Activated naive CD8-positive, alpha-beta T cell (primary cell): ENCODE measurements around the gene PCA3.

Source experiments
- H3K27ac Mint-ChIP-seq: one replicate; pipeline ENCODE4 v1.8.0; 2021; ENCODE audit warnings: mixed read lengths
- H3K27me3 Mint-ChIP-seq: one replicate; pipeline ENCODE4 v1.8.0; 2021; ENCODE audit warnings: mixed read lengths
- H3K36me3 Mint-ChIP-seq: one replicate; pipeline ENCODE4 v1.8.0; 2021; ENCODE audit warnings: mixed read lengths
- H3K4me1 Mint-ChIP-seq: one replicate; pipeline ENCODE4 v1.8.0; 2021; ENCODE audit warnings: low read depth, mixed read lengths
- H3K4me3 Mint-ChIP-seq: one replicate; pipeline ENCODE4 v1.8.0; 2021; ENCODE audit warnings: mild to moderate bottlenecking, mixed read lengths
- H3K9me3 Mint-ChIP-seq: one replicate; pipeline ENCODE4 v1.8.0; 2021; ENCODE audit warnings: low read depth, mixed read lengths

The PCA3 gene

GRCh38 chr9:76764138-76764537 lies at the start of gene PCA3:
Gene PCA3 (plus strand): TSS chr9:76764438.
- Mint-ChIP-seq H3K4me3 (no peak within 1 kb of the TSS), H3K9me3 (no peaks in the 10 kb centered on the region), H3K27ac (no peak within 1 kb of the TSS), H3K27me3 (peaks cover 7% of the 10 kb centered on the region), H3K4me1 (no peaks in the 10 kb centered on the region), H3K36me3 (no peaks in the 10 kb centered on the region)

GRCh38 chr9:76716085-76716672 lies 48.1 kb upstream of the PCA3 start:
- no peak overlapping the region for H3K27ac Mint-ChIP-seq
- H3K27me3 Mint-ChIP-seq = peaks cover 8% of the 10 kb centered on the region
- H3K36me3 Mint-ChIP-seq = no peaks in the 10 kb centered on the region
- no peaks in the 10 kb centered on the region for H3K9me3 Mint-ChIP-seq
- H3K4me3 Mint-ChIP-seq = no peak overlapping the region
- no peaks in the 10 kb centered on the region for H3K4me1 Mint-ChIP-seq

GRCh38 chr9:76717176-76717575 lies 47.1 kb upstream of the PCA3 start:
- H3K36me3 Mint-ChIP-seq = no peaks in the 10 kb centered on the region
- no peak overlapping the region for H3K27ac Mint-ChIP-seq

DNA sequence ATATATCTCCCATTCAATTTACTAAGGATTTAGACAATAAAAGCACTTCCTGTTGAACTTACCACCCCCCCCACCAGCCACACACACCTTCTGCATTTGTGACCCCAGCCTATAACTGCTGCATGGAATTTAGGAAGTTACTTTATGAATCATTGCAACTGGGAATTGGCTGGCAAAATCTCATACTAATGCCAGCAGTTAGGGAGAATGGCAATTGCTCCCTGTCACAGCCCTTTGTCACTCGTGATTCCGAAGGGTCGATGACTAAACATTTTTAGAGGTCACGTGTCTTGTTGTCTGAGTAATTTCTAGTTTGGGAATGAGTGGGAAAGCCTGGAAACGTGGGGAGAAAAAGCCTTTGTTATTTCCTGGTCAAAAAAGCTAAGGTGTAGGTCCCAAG lies 46.6 kb upstream of the PCA3 start:
- Mint-ChIP-seq H3K36me3 (no peaks in the 10 kb centered on the region), H3K27me3 (peaks cover 6% of the 10 kb centered on the region), H3K9me3 (no peaks in the 10 kb centered on the region), H3K27ac (no peak overlapping the region), H3K4me3 (no peak overlapping the region), H3K4me1 (no peaks in the 10 kb centered on the region)

More at GRCh38 chr9:76717176-76717575, 47.1 kb upstream of the PCA3 start:
- peaks cover 8% of the 10 kb centered on the region for H3K27me3 Mint-ChIP-seq
- H3K4me1 Mint-ChIP-seq = no peaks in the 10 kb centered on the region
- H3K9me3 Mint-ChIP-seq = no peaks in the 10 kb centered on the region
- H3K4me3 Mint-ChIP-seq = no peak overlapping the region

GRCh38 chr9:76718166-76718565 lies 46.1 kb upstream of the PCA3 start:
- Mint-ChIP-seq H3K36me3 (no peaks in the 10 kb centered on the region), H3K9me3 (no peaks in the 10 kb centered on the region), H3K4me3 (no peak overlapping the region), H3K27me3 (peaks cover 6% of the 10 kb centered on the region), H3K4me1 (no peaks in the 10 kb centered on the region), H3K27ac (no peak overlapping the region)

DNA sequence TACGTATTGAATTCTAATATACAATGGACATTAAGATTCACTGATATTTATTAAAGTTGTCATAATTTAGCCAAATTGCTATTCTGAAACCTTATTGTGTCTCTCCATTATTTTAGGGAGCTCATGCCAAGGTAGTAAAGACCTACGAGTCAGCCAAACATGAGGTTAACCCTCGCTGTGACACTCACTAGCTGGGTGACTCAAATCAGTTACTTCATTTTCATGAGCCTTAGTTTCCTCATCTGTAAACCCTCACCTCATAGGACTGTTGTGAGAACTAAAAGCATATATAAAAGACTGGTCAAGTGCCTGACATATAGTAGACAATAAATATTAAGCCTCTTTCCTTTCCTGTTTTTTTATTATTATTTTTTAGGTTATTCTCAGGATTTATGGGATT lies 44.0 kb upstream of the PCA3 start:
- no peaks in the 10 kb centered on the region for H3K4me1 Mint-ChIP-seq
- H3K27ac Mint-ChIP-seq = no peak overlapping the region
- no peaks in the 10 kb centered on the region for H3K9me3 Mint-ChIP-seq
- H3K4me3 Mint-ChIP-seq = no peak overlapping the region
- H3K27me3 Mint-ChIP-seq = peaks cover 7% of the 10 kb centered on the region
- no peaks in the 10 kb centered on the region for H3K36me3 Mint-ChIP-seq

- Mint-ChIP-seq H3K36me3 (no peaks in the 10 kb centered on the region), H3K4me3 (no peak overlapping the region), H3K27me3 (peaks cover 3% of the 10 kb centered on the region), H3K9me3 (no peaks in the 10 kb centered on the region), H3K4me1 (no peaks in the 10 kb centered on the region), H3K27ac (no peak overlapping the region)
These were observed 39.2 kb upstream of the PCA3 start for GRCh38 chr9:76725011-76725546.

- Mint-ChIP-seq H3K27me3 (peaks cover 3% of the 10 kb centered on the region), H3K36me3 (no peaks in the 10 kb centered on the region), H3K27ac (no peak overlapping the region), H3K4me1 (no peaks in the 10 kb centered on the region), H3K4me3 (no peak overlapping the region), H3K9me3 (no peaks in the 10 kb centered on the region)
These were observed 38.4 kb upstream of the PCA3 start for GRCh38 chr9:76725885-76726284.

GRCh38 chr9:76729116-76729515 lies 35.1 kb upstream of the PCA3 start:
- Mint-ChIP-seq H3K9me3 (no peaks in the 10 kb centered on the region), H3K4me1 (no peaks in the 10 kb centered on the region), H3K36me3 (no peaks in the 10 kb centered on the region), H3K4me3 (no peak overlapping the region), H3K27me3 (peaks cover 2% of the 10 kb centered on the region), H3K27ac (no peak overlapping the region)

GRCh38 chr9:76729980-76730737 lies 34.1 kb upstream of the PCA3 start:
- no peak overlapping the region for H3K27ac Mint-ChIP-seq
- no peaks in the 10 kb centered on the region for H3K36me3 Mint-ChIP-seq
- H3K9me3 Mint-ChIP-seq = no peaks in the 10 kb centered on the region
- no peaks in the 10 kb centered on the region for H3K27me3 Mint-ChIP-seq
- H3K4me3 Mint-ChIP-seq = no peak overlapping the region
- no peaks in the 10 kb centered on the region for H3K4me1 Mint-ChIP-seq

DNA sequence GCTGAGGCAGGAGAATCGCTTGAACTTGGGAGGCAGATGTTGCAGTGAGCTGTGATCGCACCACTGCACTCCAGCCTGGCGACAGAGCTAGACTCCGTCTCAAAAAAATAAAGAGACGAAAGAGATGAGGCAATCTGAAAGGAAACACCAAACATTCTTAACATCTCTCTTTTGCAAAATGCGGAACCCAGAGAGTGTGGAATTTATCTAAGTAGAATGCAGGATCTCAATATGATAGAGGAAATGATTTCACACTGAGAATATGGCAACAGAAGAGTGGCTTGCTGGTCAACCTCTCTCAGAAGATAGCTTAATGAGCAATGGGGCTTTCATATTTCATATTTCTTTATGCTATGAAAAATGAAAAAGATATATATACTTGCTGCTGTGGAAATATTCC lies 33.4 kb upstream of the PCA3 start:
- Mint-ChIP-seq H3K4me1 (no peaks in the 10 kb centered on the region), H3K9me3 (no peaks in the 10 kb centered on the region), H3K4me3 (no peak overlapping the region), H3K27ac (no peak overlapping the region), H3K27me3 (no peaks in the 10 kb centered on the region), H3K36me3 (no peaks in the 10 kb centered on the region)

DNA sequence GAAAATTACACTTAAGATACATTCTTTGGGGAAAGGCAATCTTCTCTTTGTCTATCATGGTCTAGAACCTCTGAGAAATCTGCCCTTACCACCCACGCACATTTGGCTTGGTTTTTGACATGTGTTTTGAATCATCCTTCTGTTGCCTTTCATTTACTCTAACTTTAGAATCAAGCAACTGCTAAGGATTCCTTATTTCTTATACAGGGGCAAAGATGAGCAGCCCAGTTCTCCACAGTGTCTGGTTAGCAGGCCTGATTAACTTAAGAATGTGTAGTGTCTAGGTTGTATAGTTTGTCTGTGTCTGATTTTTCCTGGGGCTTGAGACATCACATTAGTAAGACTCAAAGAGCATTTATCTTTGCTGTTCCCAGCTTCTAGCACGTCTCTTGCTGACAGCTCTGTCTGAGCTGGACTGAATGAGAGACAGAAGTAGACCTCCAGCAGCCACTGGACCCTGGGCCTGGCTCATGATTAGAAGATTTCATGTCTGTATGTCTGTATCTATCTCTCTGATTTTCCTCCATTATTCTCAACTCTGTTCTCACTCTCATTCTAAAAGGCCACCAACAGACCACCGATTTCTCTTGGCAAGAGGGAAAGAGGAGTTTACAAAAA lies 31.8 kb upstream of the PCA3 start:
- Mint-ChIP-seq H3K27ac (no peak overlapping the region), H3K27me3 (no peaks in the 10 kb centered on the region), H3K4me3 (no peak overlapping the region), H3K4me1 (no peaks in the 10 kb centered on the region), H3K36me3 (no peaks in the 10 kb centered on the region), H3K9me3 (no peaks in the 10 kb centered on the region)

GRCh38 chr9:76733096-76733495 lies 31.1 kb upstream of the PCA3 start:
- Mint-ChIP-seq H3K27ac (no peak overlapping the region), H3K4me3 (no peak overlapping the region), H3K36me3 (no peaks in the 10 kb centered on the region), H3K9me3 (no peaks in the 10 kb centered on the region), H3K27me3 (peaks cover under 1% of the 10 kb centered on the region), H3K4me1 (no peaks in the 10 kb centered on the region)

GRCh38 chr9:76734716-76735115 lies 29.5 kb upstream of the PCA3 start:
- Mint-ChIP-seq H3K4me3 (no peak overlapping the region), H3K27me3 (peaks cover 4% of the 10 kb centered on the region), H3K4me1 (no peaks in the 10 kb centered on the region), H3K9me3 (no peaks in the 10 kb centered on the region), H3K36me3 (no peaks in the 10 kb centered on the region), H3K27ac (no peak overlapping the region)

DNA sequence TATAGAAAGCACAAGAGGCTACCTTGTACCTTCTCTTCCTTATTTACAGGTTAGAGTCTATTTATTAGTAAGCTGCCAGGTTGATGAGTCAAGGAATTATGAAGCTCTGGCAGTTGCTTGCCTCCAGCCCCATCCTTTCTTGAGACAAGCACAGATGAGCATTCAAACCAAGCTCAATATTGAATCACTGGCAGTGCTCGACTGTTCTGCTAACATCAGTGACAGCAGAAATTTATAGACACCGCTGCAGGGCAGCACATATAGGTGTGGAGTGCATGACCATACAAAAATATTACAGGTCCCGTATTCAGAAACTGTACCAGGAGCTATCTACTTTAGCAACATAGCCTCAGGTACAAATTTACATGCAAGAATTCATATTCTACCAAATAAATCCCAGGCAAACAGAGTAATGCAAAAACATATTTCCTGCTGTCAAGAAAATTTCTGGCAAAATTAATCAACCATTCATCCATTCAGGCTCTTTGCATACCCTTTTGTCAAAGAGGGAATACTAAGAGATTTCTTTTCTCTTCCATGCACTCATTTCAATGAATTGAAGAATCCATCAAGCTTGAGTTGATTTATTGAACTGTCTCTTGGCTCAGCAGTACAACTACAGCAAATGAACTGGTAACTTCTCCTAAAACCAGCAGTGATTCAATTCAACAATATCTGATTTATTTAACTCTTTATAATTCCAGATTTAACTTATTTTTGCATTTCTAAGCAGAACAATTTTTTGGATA lies 26.9 kb upstream of the PCA3 start:
- Mint-ChIP-seq H3K4me3 (no peak overlapping the region), H3K27me3 (peaks cover 5% of the 10 kb centered on the region), H3K27ac (no peak overlapping the region), H3K9me3 (no peaks in the 10 kb centered on the region), H3K36me3 (no peaks in the 10 kb centered on the region), H3K4me1 (no peaks in the 10 kb centered on the region)
